Choroid plexus epithelial cell (primary cell): ENCODE data around the gene KIAA1328.

ENCODE experiments used
- DNase-seq: peaks from one replicate; pipeline ENCODE4 v3.0.0-alpha.2; 2010; ENCODE audit warnings: low read depth
- H3K4me3 ChIP-seq: 2 replicates; pipeline ENCODE4 v1.5.1; 2011; ENCODE audit warnings: low read depth, mild to moderate bottlenecking, control low read depth, low read length, moderate library complexity
- TF ChIP-seq, protein P1 (sequence below): conservative IDR thresholded peaks from 2 replicates; pipeline ENCODE4 v1.5.1; 2011; ENCODE audit warnings: low read depth, mild to moderate bottlenecking, control low read depth, inconsistent platforms, low read length, moderate library complexity

KIAA1328 gene

DNA sequence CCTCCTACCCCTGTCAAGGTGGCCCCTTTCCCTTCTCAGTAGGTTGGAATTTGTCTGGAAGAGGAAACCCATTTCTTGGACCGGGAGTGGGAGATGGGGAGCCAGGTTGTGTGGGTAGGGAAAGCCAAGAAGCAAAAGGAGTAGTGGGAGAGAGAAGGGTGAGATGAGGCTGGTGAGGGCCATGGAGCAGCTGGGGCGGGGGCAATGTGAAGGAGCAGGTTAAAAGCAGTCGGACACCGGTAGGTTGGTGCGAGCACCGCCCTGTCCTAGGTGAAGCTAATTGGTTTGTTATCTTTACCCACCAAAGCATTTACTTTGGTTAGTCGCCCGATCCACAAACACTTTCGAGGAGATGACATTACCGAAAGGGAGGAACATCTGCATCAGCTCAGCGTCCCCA lies 429.9 kb downstream of the KIAA1328 start:
- DNase-seq, result no peak
- H3K4me3 ChIP-seq, result no peak overlapping the region
- TF ChIP-seq, protein P1, sequence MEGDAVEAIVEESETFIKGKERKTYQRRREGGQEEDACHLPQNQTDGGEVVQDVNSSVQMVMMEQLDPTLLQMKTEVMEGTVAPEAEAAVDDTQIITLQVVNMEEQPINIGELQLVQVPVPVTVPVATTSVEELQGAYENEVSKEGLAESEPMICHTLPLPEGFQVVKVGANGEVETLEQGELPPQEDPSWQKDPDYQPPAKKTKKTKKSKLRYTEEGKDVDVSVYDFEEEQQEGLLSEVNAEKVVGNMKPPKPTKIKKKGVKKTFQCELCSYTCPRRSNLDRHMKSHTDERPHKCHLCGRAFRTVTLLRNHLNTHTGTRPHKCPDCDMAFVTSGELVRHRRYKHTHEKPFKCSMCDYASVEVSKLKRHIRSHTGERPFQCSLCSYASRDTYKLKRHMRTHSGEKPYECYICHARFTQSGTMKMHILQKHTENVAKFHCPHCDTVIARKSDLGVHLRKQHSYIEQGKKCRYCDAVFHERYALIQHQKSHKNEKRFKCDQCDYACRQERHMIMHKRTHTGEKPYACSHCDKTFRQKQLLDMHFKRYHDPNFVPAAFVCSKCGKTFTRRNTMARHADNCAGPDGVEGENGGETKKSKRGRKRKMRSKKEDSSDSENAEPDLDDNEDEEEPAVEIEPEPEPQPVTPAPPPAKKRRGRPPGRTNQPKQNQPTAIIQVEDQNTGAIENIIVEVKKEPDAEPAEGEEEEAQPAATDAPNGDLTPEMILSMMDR, result no peak

DNA sequence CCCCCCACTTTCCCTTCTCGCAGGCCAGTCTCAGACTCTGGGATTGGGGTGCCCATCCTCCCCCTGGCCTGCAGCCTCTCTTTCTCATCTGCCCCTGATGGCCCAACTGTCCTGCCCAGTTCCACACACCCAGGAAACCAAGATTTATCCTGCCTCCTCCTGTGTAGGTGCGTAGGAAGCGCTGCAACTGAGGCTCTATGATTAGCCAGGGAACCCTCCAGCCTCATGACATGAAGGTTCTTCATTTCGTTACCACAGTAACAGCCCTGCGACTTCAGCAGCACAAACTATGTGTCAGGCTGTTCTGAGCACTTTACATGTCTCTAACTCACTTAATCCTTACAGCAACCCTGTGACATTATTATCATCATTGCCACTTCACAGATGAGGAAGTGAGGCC lies 430.8 kb downstream of the KIAA1328 start:
- DNase-seq, result no peak
- no peak overlapping the region for H3K4me3 ChIP-seq
- TF ChIP-seq, protein P1, result no peak

GRCh38 chr18:37260367-37261093 lies 431.6 kb downstream of the KIAA1328 start:
- DNase-seq, result no peak
- TF ChIP-seq, protein P1, result no peak
- H3K4me3 ChIP-seq, result no peak overlapping the region

DNA sequence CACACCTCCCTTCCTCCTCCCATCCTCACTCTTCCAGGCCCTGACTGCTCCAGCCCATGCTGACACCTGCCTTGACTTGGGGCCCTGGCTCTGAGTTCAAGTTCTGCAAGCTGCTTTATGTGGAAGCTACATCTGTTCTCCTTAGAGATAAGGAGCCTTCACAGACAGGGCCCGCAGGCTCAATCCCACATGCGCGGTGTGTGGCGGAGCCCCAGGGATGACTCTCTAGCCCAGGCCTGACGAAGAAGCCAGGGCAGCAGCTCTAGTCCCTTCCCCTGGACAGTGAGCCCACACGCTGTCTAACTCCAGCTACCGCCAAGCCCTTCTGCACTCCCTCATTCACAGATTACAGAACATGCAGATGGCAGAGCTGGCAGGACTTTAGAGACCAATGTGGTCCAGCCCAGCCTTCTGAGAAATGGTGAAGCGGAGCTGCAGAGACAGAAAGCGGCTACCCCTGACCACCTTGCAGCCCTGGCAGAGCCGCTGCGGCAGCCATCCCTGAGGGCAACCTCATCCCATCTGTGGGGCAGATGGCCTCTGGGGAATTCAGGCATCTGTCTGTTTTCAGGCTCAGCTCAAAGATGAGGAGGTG lies 432.4 kb downstream of the KIAA1328 start:
- no peak for DNase-seq
- TF ChIP-seq, protein P1, result no peak
- no peak overlapping the region for H3K4me3 ChIP-seq

- no peak for DNase-seq
- TF ChIP-seq, protein P1, result no peak
- H3K4me3 ChIP-seq, result no peak overlapping the region
Observed at GRCh38 chr18:37261988-37262387, 433.1 kb downstream of the KIAA1328 start.

- TF ChIP-seq, protein P1, result no peak
- no peak overlapping the region for H3K4me3 ChIP-seq
- no peak for DNase-seq
Observed at GRCh38 chr18:37264956-37265355, 436.0 kb downstream of the KIAA1328 start.

DNA sequence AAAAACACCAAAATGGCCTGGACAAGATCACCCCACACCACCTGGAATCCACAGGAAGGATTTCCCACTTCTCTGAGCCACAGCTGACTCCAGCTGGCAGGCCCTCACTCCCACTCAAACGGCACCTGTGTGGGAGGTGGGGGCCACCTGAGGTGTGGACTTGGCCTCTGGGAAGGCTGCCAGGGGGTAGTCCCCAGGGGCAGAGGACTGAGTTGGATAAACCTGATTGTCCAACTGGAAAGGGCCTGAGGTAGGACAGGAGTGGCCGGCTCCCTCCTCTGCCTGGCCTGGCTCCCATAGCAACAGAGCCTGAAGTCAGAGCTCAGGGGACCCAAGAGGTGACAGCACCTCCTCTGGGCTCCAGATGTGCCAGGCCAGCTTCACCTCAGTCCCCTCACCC lies 436.5 kb downstream of the KIAA1328 start:
- TF ChIP-seq, protein P1, result no peak
- H3K4me3 ChIP-seq, result no peak overlapping the region
- DNase-seq, result no peak
